ENCODE measurements around the gene OR4B1.

DNA sequence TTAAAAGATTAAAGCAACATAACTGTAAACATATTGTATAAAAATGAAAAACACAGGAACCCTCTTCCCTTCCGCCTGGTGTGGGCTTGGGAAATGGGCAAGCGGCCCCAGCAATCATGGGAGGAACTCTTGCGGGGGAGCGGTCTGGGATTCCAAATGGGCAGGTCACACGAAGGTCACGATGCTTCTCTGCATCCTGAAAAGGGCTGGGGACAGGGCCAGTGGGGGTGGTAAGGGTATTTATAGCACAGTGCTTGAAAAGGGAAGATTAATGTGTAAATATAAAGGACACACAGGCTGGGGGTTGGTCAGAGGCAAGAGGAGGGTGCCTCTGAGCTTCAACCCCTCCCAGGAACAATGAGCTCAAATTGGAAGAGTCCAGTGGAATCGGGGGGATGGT lies 46.9 kb upstream of the OR4B1 start:
- TF ChIP-seq CTCF (IDR thresholded peaks at IDR 0.05) = no peak
- no peak for TF ChIP-seq EZH2phosphoT487 (IDR thresholded peaks at IDR 0.05)
- no peak for TF ChIP-seq EZH2 (IDR thresholded peaks at IDR 0.05)
